AG10803 (cell line): ENCODE results near the gene PNPO.

Experiments
- DNase-seq: peaks from one replicate; pipeline ENCODE4 v3.0.0; 2010; ENCODE audit warnings: low read depth
- H3K4me3 ChIP-seq: 2 replicates; pipeline ENCODE4 v1.5.1; 2011; ENCODE audit warnings: mild to moderate bottlenecking, low read length, control low read depth
- TF ChIP-seq, protein P1 (sequence below): conservative IDR thresholded peaks from 2 replicates; pipeline ENCODE4 v1.5.1; 2011; ENCODE audit warnings: mild to moderate bottlenecking, low read length, control low read depth, inconsistent platforms

Gene PNPO

DNA sequence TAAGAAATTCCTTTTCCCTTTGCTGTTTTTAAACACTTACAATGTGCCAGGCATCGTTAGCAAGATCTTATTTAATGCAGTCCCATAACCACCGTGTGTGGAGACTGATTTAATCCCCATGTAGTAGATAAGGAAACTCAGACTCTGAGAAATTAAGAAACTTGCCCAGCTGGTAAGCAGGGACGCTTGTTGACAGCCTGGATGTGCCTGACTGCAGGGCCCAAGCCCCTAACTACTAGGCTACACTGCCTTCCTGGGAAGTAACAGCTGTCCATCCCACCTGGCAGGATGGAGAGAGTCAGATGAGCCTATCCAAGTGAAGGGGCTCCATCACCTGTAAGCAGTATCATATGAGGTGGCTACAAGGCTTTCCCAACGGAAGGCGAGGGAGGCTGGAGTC, 52.6 kb downstream of the PNPO start:
- TF ChIP-seq, protein P1, sequence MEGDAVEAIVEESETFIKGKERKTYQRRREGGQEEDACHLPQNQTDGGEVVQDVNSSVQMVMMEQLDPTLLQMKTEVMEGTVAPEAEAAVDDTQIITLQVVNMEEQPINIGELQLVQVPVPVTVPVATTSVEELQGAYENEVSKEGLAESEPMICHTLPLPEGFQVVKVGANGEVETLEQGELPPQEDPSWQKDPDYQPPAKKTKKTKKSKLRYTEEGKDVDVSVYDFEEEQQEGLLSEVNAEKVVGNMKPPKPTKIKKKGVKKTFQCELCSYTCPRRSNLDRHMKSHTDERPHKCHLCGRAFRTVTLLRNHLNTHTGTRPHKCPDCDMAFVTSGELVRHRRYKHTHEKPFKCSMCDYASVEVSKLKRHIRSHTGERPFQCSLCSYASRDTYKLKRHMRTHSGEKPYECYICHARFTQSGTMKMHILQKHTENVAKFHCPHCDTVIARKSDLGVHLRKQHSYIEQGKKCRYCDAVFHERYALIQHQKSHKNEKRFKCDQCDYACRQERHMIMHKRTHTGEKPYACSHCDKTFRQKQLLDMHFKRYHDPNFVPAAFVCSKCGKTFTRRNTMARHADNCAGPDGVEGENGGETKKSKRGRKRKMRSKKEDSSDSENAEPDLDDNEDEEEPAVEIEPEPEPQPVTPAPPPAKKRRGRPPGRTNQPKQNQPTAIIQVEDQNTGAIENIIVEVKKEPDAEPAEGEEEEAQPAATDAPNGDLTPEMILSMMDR, result no peak
- no peak for DNase-seq
- no peak overlapping the region for H3K4me3 ChIP-seq

DNA sequence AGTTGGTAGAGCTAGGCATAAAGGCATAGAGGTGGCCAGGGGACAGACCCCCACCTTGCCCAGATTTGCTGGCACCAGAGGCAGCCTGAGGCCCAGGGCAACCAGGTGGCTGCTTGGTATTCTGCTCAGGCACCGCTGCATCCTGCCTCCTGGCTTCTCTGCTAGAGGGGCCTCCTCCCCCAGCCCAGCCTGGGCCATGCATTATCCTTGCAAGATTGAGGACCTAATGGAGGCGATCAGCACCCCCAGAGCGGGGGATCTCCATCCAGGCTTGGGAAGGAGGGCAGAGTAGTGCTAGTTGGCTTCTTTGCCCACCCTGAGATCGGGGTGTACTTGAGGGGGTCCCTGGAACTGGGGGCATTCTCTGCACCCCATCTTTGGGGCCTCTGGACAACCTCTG, 53.4 kb downstream of the PNPO start:
- no peak for DNase-seq
- no peak overlapping the region for H3K4me3 ChIP-seq
- TF ChIP-seq, protein P1, result no peak

DNA sequence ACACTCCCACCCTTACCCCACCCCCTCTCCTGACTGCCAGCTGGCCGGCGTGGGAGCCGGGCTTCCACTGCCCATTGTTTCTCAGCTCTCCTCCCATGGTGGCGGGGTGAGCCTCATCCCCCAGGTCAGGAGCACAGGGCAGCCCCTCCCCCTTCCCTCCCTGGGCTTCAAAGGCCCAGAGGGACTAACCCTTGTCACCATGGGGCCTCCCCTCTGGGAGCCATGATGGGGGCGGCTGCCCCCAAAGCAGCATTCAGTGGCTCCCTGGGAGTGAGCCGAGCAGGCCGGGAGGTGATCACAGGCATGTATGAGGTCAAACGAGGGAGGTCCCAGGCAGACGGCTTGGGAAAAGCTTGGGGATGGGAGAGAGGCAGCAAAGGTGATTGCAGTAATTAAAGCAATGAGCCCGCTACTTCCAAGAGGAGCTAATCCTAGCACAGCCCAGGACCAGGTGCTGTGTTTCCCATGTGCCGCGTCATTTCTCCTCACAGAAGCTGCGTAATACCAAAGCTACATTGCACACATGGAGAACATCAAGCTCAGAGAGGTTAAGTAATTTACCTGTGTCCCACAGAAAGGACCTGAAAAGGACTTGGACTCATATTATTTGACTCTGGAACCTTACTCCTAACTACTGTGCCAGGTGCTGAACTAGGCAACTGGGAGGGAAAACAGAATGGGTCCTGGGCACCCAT, 54.0 kb downstream of the PNPO start:
- TF ChIP-seq, protein P1, result no peak
- DNase-seq, result no peak

DNA sequence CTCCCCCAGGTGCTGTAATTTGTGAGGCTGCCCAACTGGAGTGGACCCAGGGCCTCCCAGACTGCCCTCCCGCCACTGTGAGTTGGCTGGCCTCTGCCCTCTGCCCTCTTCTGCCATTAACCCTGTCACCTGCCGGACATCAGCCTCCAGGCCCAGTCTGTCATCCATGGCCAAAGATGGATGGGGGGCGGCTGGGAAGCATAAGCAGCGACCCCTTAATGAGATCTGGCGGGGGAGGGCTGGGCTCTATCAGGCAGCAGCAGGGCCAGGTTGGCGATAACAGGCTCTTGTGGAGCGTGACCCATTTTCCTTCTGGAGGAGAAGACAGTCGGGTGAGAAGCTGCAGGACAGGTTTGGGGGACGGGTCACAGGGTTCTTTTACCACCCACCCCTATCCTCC, 54.8 kb downstream of the PNPO start:
- H3K4me3 ChIP-seq, result no peak overlapping the region
- no peak for DNase-seq
- TF ChIP-seq, protein P1, result no peak

More for the DNA sequence above, 54.0 kb downstream of the PNPO start:
- no peak overlapping the region for H3K4me3 ChIP-seq

DNA sequence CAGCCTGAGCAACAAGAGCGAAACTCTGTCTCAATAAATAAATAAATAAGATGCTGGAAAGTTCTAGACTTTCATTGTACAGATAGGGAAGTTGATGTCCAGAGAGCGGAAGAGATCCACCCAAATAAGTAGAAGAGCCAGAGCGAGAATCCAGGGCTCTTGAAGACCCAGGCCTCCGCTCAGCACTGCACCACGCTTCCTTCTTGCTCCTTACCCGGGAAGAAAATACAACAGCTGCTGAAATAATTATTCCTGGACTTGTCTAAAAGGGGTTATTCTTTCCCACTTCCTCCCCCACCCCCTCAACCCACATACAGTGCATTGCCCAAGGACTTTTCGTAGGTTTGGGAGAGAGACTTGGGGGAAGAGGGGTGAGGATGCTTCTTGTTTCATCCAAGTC, 56.2 kb downstream of the PNPO start:
- H3K4me3 ChIP-seq, result no peak overlapping the region
- DNase-seq, result no peak
- TF ChIP-seq, protein P1, result no peak

DNA sequence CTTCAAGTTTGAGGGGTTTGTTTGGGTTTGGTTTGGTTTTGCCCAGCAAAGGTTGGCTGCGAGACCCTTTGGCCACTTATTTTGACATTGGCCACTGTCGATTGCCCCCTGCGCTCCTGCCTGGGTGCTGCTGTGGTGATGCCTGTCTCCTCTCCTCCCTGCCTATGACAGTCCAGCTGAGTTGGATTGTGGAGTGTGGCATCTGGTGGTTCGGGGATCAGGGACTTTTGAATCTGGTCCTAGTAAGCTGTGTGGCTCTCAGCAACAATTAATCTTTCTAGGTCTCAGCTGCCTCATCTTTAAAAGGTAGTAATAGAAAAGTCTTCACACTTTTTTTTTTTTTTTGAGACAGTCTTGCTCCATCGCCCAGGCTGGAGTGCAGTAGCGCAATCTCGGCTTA, 56.7 kb downstream of the PNPO start:
- TF ChIP-seq, protein P1, result no peak
- DNase-seq, result no peak
- no peak overlapping the region for H3K4me3 ChIP-seq
